Fibroblast of skin of right quadriceps (primary cell): ENCODE data around the gene PRPF6.
"Not testable (repeated sequence)": the region's sequence is repeated elsewhere in the genome, so short reads cannot be mapped to it uniquely, and the experiment has no call there.

Source experiments
- DNase-seq: peaks from one replicate; pipeline ENCODE4 v3.0.0-alpha.2; 2013

Gene PRPF6

DNA sequence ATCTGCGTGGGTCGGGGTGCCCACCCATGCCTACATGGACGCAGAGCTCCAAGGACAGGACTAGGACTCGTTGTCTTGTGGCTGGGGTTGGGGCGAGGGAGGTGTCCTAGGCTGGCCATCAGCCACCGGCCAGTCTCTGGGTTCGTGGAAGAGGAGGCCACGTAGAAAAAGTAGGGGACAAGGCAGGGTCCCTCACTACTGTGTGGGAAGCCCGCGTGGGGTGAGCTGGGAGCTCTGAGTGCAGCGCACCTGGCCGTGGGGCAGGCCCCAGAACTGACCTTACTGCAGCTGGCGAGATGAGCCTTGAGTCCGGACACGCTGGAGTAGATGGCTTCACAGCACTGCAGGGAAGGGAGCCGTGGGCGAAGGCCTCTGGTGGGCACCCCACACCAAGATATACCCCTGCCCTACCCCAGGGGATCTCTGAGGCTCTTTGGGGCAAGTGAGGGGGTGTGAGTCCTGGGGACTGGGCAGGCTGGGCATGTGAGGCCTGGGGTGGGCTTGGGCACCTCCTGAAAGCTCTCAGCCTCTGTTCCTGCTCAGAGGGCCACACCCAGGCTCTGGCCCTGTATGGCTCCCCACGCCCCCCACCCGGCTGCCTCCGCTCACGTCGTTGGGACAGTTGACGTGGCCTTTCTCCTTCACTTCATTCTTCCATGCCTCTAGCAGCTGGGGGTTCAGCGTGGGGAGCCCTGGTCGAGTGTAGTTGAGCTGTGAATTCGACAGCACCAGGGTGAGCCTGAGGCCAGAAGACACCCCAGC, 19.1 kb upstream of the PRPF6 start:
- DNase-seq = no peak

- DNase-seq = no peak
Measured at GRCh38 chr20:63962426-63963347, 18.2 kb upstream of the PRPF6 start.

- no peak for DNase-seq
Measured at GRCh38 chr20:63963348-63963741, 17.6 kb upstream of the PRPF6 start.

GRCh38 chr20:63963784-63964301, 17.1 kb upstream of the PRPF6 start:
- DNase-seq = no peak

DNA sequence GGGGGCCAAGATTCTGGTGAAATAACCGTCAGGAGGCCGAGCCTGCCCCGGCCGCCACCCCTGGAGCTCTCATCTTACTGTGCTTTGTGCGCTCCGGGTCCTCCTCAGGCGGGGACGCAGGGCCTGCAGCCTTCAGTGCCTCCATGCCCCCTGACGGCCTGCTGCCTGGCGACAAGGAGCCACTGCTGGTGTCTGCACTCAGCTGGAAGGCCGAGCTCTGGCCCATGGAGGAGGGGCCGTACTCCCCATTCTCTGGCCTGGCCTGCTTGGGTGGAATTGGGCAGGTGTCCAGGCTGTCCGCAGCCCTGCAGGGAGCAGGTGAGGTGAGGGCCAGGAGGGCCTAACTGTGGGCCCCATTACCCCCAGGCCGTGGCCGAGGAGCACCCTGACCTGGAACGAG, 16.5 kb upstream of the PRPF6 start:
- DNase-seq = no peak

DNA sequence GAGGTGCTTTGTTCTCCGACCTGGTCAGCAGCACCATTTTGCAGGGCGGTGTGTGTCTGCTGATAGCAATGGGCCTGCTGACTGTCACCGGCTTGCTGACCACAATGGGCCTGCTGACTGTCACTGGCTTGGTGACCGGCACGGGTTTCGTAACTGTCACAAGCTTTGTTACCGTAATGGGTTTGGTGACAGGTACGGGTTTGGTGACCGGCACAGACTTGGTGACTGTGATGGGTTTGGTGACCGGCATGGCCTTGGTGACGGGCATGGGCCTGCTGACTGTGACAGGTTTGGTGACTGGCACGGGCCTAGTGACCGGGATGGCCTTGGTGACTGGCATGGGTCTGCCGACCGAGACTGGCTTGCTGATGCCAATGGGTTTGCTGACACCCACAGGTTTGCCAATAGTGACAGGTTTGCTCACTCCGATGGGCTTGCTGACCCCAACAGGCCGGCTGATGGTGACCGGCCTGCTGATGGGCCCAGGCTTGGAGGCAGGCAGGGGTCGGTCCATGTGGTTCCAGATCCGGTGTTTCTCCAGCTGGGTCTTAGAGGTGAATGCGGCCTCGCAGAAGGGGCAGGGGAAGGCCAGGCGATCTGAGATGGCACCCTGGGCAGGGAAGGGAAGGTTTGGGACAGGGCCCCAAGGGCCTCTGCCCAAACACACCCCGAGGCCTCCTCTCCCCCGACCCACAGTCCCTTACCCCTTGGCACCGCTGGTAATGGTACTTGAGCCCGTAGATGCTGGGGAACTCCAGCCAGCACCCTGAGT, 14.6 kb upstream of the PRPF6 start:
- DNase-seq = no peak

GRCh38 chr20:63966944-63967322, 14.0 kb upstream of the PRPF6 start:
- no peak for DNase-seq

GRCh38 chr20:63967330-63968135, 13.4 kb upstream of the PRPF6 start:
- DNase-seq = no peak

DNA sequence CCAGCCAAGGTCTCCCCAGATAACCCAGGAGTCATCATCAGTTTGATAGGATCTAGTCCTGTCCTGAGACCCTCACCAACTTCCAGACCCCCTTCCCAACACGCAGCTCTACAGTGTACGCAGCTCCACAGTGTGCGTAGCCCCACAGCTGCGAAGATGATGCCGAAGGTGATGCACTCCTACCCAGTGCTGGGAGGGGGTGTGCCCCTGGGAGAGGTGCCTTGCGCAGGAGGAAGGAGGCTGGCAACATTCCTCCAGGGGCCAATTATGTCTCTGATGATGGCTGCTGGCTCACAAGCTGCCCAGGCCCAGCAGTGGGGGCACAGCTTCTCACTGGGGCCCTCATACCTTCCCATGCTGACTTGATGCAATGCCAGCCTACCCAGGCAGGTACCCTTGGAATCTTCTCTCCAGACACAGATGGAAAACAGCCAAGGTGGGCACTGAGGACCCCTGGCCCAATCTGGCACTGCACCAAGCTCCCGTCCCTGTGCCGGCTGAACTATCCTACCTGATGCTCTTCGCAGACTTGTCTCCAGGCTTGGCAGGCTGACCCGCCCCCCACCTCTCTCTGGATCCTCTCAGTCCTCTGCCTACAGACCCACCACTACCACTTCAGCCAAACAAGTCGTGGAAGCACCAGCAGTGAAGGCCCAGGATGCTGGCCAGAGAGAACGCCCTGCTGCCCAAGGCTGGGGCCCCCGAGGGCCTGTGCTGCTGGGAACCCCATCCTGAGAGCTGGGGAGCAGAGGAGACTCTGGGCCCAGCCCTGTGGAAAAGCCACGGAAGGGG, 12.6 kb upstream of the PRPF6 start:
- no peak for DNase-seq

- DNase-seq = no peak
Measured at GRCh38 chr20:63968928-63969760, 11.8 kb upstream of the PRPF6 start.

DNA sequence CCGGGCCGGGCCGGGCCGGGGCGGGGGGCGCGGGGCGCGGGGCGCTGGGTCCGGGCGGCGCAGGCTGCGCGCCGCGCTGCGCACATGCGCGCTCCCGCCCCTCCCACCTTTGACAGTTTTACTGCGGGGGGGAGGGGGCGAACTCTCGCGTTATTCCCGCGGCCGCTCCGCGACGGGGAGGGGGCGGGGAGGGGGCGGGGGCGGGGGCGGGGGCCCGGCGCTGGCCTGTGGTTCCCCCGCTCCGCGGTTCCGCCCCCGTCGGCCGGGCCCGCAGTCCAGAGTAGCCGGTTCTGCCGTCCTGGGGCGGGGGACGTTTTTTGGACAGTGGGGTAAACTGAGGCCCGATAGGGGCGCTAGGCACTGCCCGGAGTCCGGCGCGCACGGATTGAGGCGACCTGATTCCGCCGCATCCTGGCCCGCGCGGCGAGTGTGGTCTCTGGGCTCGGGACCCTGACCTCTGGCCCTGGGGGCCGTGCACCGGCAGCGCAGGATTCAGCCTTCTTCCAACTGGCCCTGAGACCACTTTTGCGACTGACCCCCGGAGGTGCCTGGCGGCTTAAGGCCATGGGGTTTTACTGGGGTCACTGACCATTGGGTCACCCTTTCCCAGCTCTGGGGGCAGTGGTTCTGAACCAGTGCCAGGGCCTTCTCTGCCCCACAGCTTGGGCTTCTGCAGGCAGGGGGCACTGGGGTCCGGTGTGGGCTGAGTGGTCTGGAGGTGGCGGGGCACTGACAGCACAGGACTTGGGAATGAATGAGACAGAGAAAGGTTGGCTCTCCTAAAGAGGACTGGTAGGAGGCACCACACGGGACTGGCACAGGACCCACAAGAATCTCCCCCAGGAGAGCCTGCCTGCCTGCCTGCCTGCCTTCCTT, 10.9 kb upstream of the PRPF6 start, which contains the start of gene ZNF512B:
ZNF512B (minus strand) TSS at position 93 of the 876 bp plus-strand sequence. CDS start 1,980 bp downstream, outside the sequence.
- peak; percentile 72 for DNase-seq

GRCh38 chr20:63970714-63971431, 10.1 kb upstream of the PRPF6 start:
- no peak for DNase-seq

DNA sequence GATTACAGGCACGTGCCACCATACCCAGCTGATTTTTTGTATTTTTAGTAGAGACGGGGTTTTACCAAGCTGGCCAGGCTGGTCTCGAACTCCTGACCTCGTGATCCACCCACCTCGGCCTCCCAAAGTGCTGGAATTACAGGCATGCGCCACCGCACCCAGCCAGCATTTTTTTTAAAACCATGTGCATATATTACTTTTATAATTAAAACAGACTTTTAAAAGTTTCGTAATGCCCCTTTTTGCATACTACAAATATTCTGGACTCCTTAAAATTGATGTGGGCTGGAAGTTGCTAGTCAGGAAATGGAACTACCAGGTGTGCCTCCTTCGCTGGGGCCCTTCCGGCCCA, 9.0 kb upstream of the PRPF6 start:
- DNase-seq = not testable (repeated sequence)

DNA sequence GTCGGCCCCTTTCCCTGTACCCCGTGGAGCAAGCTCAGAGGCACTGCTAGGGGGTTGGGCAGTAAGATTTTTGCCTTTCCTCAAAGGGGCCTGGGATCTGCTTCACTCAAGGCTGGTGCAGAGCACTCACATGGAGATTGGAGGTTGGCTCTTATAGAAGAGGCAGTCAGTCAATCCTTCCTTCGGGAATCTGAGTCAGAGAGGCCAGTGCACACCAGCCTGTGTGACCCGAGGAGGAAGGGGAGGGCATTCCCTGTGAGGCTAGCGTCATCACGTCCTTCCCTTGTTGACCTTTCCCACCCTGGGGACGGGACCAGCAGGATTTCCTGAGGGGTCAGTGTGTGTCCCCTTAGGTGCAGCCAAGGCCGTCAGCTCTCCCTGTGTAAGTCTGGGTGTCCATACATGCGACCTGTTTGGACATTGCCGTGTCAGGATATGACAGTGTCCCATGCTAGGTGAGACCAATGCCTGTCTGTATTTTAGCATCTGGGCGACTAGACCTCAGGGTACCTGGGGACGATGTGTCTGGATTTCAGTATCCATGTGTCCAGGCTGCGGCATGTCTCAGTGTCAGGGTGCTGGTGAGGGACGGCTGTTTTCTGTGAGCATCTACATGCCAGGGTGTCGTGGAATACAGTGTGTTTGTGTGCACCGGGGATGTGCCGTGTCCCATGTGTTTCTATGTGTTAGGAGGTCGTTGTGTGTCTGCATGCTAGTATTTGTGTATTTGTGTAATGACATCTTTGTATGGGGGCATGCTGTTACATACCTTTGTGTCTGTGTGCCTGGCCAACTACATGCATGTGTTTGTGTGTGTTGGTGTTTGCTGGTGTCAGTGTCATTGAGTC, 8.4 kb upstream of the PRPF6 start:
- no peak for DNase-seq

DNA sequence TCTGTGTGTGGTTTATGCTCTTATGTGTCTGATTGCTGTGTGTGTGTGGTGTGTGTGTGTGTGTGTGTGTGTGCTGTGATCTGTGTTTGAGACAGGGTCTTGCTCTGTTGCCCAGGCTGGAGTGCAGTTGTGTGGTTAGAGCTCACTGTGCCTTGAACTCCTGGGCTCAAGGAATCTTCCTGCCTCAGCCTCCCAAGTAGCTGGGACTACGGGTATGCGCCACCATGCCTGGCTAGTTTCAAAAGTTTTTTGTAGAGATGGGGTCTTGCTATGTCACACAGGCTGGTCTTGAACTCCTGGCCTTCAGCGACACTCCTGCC, 7.8 kb upstream of the PRPF6 start:
- DNase-seq = no peak

DNA sequence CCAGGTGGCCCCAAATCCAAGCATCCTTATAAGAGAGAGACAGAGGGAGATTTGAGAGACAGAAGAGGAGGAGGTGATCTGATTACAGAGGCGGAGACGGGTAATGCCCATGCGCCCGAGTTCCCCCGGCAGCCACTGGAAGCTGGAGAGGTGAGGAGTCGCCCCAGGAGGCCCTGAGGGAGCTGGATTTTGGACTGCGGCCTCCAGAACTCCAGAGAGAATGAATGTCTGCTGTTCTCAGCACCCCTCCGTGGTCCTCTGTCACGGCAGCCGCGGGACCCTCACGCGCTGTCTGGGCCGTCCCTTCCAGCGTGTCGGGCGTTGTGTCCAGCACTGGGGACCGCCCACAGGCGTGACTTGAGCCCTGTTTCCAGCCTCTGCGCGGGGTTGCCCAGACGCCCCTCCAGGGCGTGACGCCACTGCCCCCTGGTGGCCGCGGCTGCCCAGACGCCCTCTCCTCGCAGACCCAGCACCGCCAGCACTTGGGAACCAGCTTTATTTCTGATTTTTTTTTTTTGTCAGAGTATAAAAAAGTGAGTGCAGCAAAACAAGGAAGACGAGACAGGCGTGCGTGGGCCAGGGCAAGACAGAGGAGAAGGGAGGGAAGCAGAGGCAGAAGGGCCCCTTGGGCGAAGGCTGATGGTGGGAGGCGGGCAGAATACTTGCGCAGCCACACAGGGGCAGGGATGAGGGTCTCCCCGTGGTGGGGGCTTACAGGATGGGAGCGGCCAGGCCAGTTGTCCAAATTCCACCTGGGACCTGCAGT, 7.1 kb upstream of the PRPF6 start:
- DNase-seq = peak; percentile 72
